NCI-H187 (cell line): ENCODE data around the gene JSRP1.

Experiments
- DNase-seq, 2 experiments: peaks; one replicate each; lab custom pipeline; 2025; lab: John Stamatoyannopoulos, UW

The JSRP1 gene

GRCh38 chr19:2255982-2256685 lies at the start of gene JSRP1:
Gene JSRP1, minus strand, starts transcription at chr19:2256417. Its CDS starts 1,103 bp downstream, at chr19:2255314.
- no peak for DNase-seq

GRCh38 chr19:2305452-2306280 lies 49.4 kb upstream of the JSRP1 start:
- DNase-seq: no peak

GRCh38 chr19:2303211-2303798 lies 47.1 kb upstream of the JSRP1 start:
- no peak for DNase-seq

GRCh38 chr19:2302319-2303210 lies 46.3 kb upstream of the JSRP1 start:
- no peak for DNase-seq

GRCh38 chr19:2300533-2300932 lies 44.3 kb upstream of the JSRP1 start:
- DNase-seq: no peak

GRCh38 chr19:2296141-2296540 lies 39.9 kb upstream of the JSRP1 start:
- DNase-seq: no peak

- no peak for DNase-seq
These were observed 38.6 kb upstream of the JSRP1 start for GRCh38 chr19:2294687-2295335.

- no peak for DNase-seq
These were observed 35.1 kb upstream of the JSRP1 start for GRCh38 chr19:2291185-2291751.

GRCh38 chr19:2290441-2291184 lies 34.4 kb upstream of the JSRP1 start:
- DNase-seq: peak in 1 of 2 experiments; percentile 31

- DNase-seq: no peak
These were observed 33.7 kb upstream of the JSRP1 start for GRCh38 chr19:2289714-2290435.

GRCh38 chr19:2288818-2289713 lies 32.8 kb upstream of the JSRP1 start:
- DNase-seq: no peak

GRCh38 chr19:2288338-2288817 lies 32.2 kb upstream of the JSRP1 start:
- no peak for DNase-seq

GRCh38 chr19:2287585-2288337 lies 31.5 kb upstream of the JSRP1 start:
- no peak for DNase-seq

GRCh38 chr19:2286402-2287140 lies 30.4 kb upstream of the JSRP1 start:
- DNase-seq: no peak

GRCh38 chr19:2283835-2284507 lies 27.8 kb upstream of the JSRP1 start:
- DNase-seq: no peak

GRCh38 chr19:2282862-2283237 lies 26.6 kb upstream of the JSRP1 start:
- DNase-seq: no peak
